GM23338 (cell line): ENCODE data around the gene CCNYL1. TPM values are rescaled to one million over a fixed set of nuclear protein-coding genes. Genes with fewer than 3 reads are reported as not detected.

Source experiments
- ATAC-seq: fragments of 200-7000 bp; cut with Tn5 transposase; 3 replicates; pipeline ENCODE4 v1.9.1; 2020
- DNase-seq: peaks from one replicate; pipeline ENCODE4 v3.0.0-alpha.2; 2015; ENCODE audit warnings: low spot score
- H2AFZ ChIP-seq: fragments of 200-600 bp; sonication (generic); 2 replicates; pipeline ENCODE4 v1.8.0; 2016; ENCODE audit warnings: antibody characterized with exemption, mild to moderate bottlenecking, moderate library complexity
- H3F3A ChIP-seq: fragments of 200-600 bp; sonication (generic); replicated peaks from 2 replicates; pipeline ENCODE4 v1.8.0; 2017; ENCODE audit warnings: antibody characterized with exemption, mixed run types, low read depth
- H3K27ac ChIP-seq: fragments of 200-600 bp; sonication (generic); 2 replicates; pipeline ENCODE4 v1.6.1; 2016; ENCODE audit warnings: low read depth
- H3K27me3 ChIP-seq: fragments of 200-600 bp; sonication (generic); 2 replicates; pipeline ENCODE4 v1.8.0; 2016; ENCODE audit warnings: mild to moderate bottlenecking, mixed run types, moderate library complexity; ENCODE audit not compliant: insufficient read depth
- H3K36me3 ChIP-seq: fragments of 200-600 bp; sonication (generic); 2 replicates; pipeline ENCODE4 v1.8.0; 2016; ENCODE audit warnings: mild to moderate bottlenecking; ENCODE audit not compliant: insufficient read depth
- H3K4me1 ChIP-seq: fragments of 200-600 bp; sonication (generic); 2 replicates; pipeline ENCODE4 v1.8.0; 2016; ENCODE audit warnings: mild to moderate bottlenecking, moderate library complexity; ENCODE audit not compliant: insufficient read depth
- H3K4me2 ChIP-seq: fragments of 200-600 bp; sonication (generic); 2 replicates; pipeline ENCODE4 v1.7.1; 2017; ENCODE audit warnings: mixed run types
- H3K4me3 ChIP-seq: fragments of 200-600 bp; sonication (generic); 2 replicates; pipeline ENCODE4 v1.6.1; 2016; ENCODE audit warnings: mixed run types
- H3K79me2 ChIP-seq: fragments of 200-600 bp; sonication (generic); replicated peaks from 2 replicates; pipeline ENCODE4 v1.8.0; 2017; ENCODE audit warnings: mild to moderate bottlenecking; ENCODE audit not compliant: insufficient read depth
- H3K9me2 ChIP-seq: fragments of 200-600 bp; sonication (generic); 2 replicates; pipeline ENCODE4 v1.8.0; 2017; ENCODE audit not compliant: insufficient read depth
- H4K20me1 ChIP-seq: fragments of 200-600 bp; sonication (generic); replicated peaks from 2 replicates; pipeline ENCODE4 v1.8.0; 2017; ENCODE audit warnings: mild to moderate bottlenecking; ENCODE audit not compliant: insufficient read depth
- H3K27ac Mint-ChIP-seq: 2 replicates; pipeline ENCODE4 v1.8.0; 2020; ENCODE audit warnings: inconsistent platforms, mild to moderate bottlenecking, moderate library complexity, mixed read lengths
- H3K27me3 Mint-ChIP-seq: 3 replicates; pipeline ENCODE4 v1.8.0; 2022; ENCODE audit warnings: low read depth, mild to moderate bottlenecking, moderate library complexity, mixed read lengths, inconsistent platforms; ENCODE audit not compliant: insufficient read depth, poor library complexity
- H3K36me3 Mint-ChIP-seq: 3 replicates; pipeline ENCODE4 v1.8.0; 2021; ENCODE audit warnings: low read depth, mild to moderate bottlenecking, inconsistent platforms, moderate library complexity, mixed read lengths
- H3K4me1 Mint-ChIP-seq: 3 replicates; pipeline ENCODE4 v1.8.0; 2020; ENCODE audit warnings: mild to moderate bottlenecking, inconsistent platforms, mixed read lengths
- H3K4me3 Mint-ChIP-seq: 3 replicates; pipeline ENCODE4 v1.8.0; 2021; ENCODE audit warnings: moderate library complexity, mild to moderate bottlenecking, inconsistent platforms, mixed read lengths
- H3K9me3 Mint-ChIP-seq: 3 replicates; pipeline ENCODE4 v1.8.0; 2020; ENCODE audit warnings: moderate library complexity, mild to moderate bottlenecking, inconsistent platforms, mixed read lengths
- CREB1 ChIP-seq: fragments of 250-450 bp; sonication (Bioruptor Pico); IDR thresholded peaks from 2 replicates; pipeline ENCODE4 v1.5.0; 2020; ENCODE audit warnings: low read depth, mild to moderate bottlenecking, moderate library complexity
- EZH2phosphoT487 ChIP-seq: fragments of 200-600 bp; sonication (generic); IDR thresholded peaks from one replicate; pipeline ENCODE4 v1.8.1; 2018; ENCODE audit warnings: antibody characterized with exemption; ENCODE audit not compliant: unreplicated experiment
- JUNB ChIP-seq: IDR thresholded peaks from one replicate; pipeline ENCODE4 v1.6.1; 2016; ENCODE audit warnings: antibody characterized with exemption; ENCODE audit not compliant: unreplicated experiment
- POLR2AphosphoS5 ChIP-seq: IDR thresholded peaks from 2 replicates; pipeline ENCODE4 v1.6.1; 2016; ENCODE audit warnings: antibody characterized with exemption, low read depth
- ZNF114 ChIP-seq: fragments of 250-450 bp; sonication (Bioruptor Pico); IDR thresholded peaks from 2 replicates; pipeline ENCODE4 v1.5.0; 2020; ENCODE audit warnings: mild to moderate bottlenecking, moderate library complexity
- ZNF331 ChIP-seq: fragments of 250-450 bp; sonication (Bioruptor Pico); IDR thresholded peaks from 2 replicates; pipeline ENCODE4 v1.5.0; 2020; ENCODE audit warnings: low read depth, mild to moderate bottlenecking, moderate library complexity
- ZNF462 ChIP-seq: fragments of 250-450 bp; sonication (Bioruptor Pico); IDR thresholded peaks from 2 replicates; pipeline ENCODE4 v1.5.0; 2020; ENCODE audit warnings: mild to moderate bottlenecking, moderate library complexity
- polyA plus RNA-seq: library from polyadenylated mRNA; unstranded; fragments of >200 nt; fragmentation: Nextera tagmentation; extraction: Ambion mirVana; gene quantifications from 2 replicates; pipeline ENCODE4 v1.2.1, GENCODE V29; 2016
- total RNA-seq: library from RNA; depleted of rRNA; stranded (reverse); fragments of >200 nt; shearing (Covaris generic); gene quantifications from 2 replicates; pipeline ENCODE4 v1.2.3, GENCODE V29; 2014
- TF ChIP-seq, protein P1 (sequence below): IDR thresholded peaks from 2 replicates; pipeline ENCODE4 v1.6.1; 2016; ENCODE audit warnings: antibody characterized with exemption

CCNYL1 gene
- total and polyA plus RNA-seq, 2 experiments from 2014 or later: 19.6 to 32.1 TPM

GRCh38 chr2:207744451-207744850 lies 33.0 kb downstream of the CCNYL1 start:
- H3K27me3 Mint-ChIP-seq: no peaks in the 10 kb centered on the region
- peaks cover 6% of the 10 kb centered on the region; the same call in 1 of the 2 replicates for H3K4me1 ChIP-seq
- H3K4me1 Mint-ChIP-seq: no peaks in the 10 kb centered on the region
- no peak overlapping the region for H3K4me3 Mint-ChIP-seq
- ATAC-seq (no peak), DNase-seq (no peak)
- H3K4me3 ChIP-seq: no peak overlapping the region
- no peak overlapping the region for H3K27ac Mint-ChIP-seq
- no peak overlapping the region for H3K4me2 ChIP-seq
- TF ChIP-seq JUNB: no peak
- TF ChIP-seq ZNF331 (CRISPR knock-in tag): no peak
- TF ChIP-seq, protein P1, sequence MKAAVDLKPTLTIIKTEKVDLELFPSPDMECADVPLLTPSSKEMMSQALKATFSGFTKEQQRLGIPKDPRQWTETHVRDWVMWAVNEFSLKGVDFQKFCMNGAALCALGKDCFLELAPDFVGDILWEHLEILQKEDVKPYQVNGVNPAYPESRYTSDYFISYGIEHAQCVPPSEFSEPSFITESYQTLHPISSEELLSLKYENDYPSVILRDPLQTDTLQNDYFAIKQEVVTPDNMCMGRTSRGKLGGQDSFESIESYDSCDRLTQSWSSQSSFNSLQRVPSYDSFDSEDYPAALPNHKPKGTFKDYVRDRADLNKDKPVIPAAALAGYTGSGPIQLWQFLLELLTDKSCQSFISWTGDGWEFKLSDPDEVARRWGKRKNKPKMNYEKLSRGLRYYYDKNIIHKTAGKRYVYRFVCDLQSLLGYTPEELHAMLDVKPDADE: no peak
- TF ChIP-seq POLR2AphosphoS5: no peak
- no peak for TF ChIP-seq EZH2phosphoT487
- no peak for TF ChIP-seq ZNF114 (CRISPR knock-in tag)
- TF ChIP-seq ZNF462 (CRISPR knock-in tag): no peak
- no peak for TF ChIP-seq CREB1 (CRISPR knock-in tag)
- H3K79me2 ChIP-seq: no peaks in the 10 kb centered on the region
- H3K36me3 Mint-ChIP-seq: peaks cover 12% of the 10 kb centered on the region; the same call in 2 of the 3 replicates
- H3K9me2 ChIP-seq: no peaks in the 10 kb centered on the region
- H4K20me1 ChIP-seq: no peaks in the 10 kb centered on the region
- H3K9me3 Mint-ChIP-seq: no peaks in the 10 kb centered on the region
- peaks cover 7% of the 10 kb centered on the region; the same call in 1 of the 2 replicates for H3K36me3 ChIP-seq
- no peak overlapping the region for H2AFZ ChIP-seq
- H3F3A ChIP-seq: peaks cover 9% of the 10 kb centered on the region
- H3K27me3 ChIP-seq: no peaks in the 10 kb centered on the region
- no peak overlapping the region for H3K27ac ChIP-seq
